CD8-positive, alpha-beta memory T cell (primary cell): Measurements from ENCODE around the gene LONP2. TPM values are rescaled to one million over a fixed set of nuclear protein-coding genes. Genes with fewer than 3 reads are reported as not detected.
A peak's percentile ranks its signal among the peaks of the same experiment; 100 is the strongest.
"Not testable (repeated sequence)": the region's sequence is repeated elsewhere in the genome, so short reads cannot be mapped to it uniquely, and the experiment has no call there.

Experiments used
- CTCF ChIA-PET: fragments of 350-600 bp; sonication (Branson Sonifier 250); formaldehyde crosslinking; loops from one replicate; lab custom pipeline; 2021; ENCODE audit warnings: antibody characterized with exemption; lab: Charles Lee
- POLR2A ChIA-PET: fragments of 350-600 bp; sonication (Branson Sonifier 250); formaldehyde crosslinking; loops from one replicate; lab custom pipeline; 2021; ENCODE audit warnings: antibody characterized with exemption; lab: Charles Lee
- DNase-seq, 5 donors: peaks; one replicate each; pipeline versions ENCODE4 v3.0.0 to v3.0.0-alpha.2; 2020 to 2022; ENCODE audit warnings: mixed read lengths in 1 of 5
- H3K27ac ChIP-seq: one replicate; pipeline ENCODE4 v1.7.0; 2013; ENCODE audit warnings: low read depth, mild to moderate bottlenecking, low read length, moderate library complexity
- H3K27me3 ChIP-seq: 2 replicates; pipeline ENCODE4 v1.7.0; 2013; ENCODE audit warnings: low read length, mild to moderate bottlenecking; ENCODE audit not compliant: insufficient read depth, poor library complexity, severe bottlenecking
- H3K36me3 ChIP-seq: 2 replicates; pipeline ENCODE4 v1.7.0; 2013; ENCODE audit warnings: mild to moderate bottlenecking, low read length, moderate library complexity; ENCODE audit not compliant: insufficient read depth
- H3K4me1 ChIP-seq: 2 replicates; pipeline ENCODE4 v1.7.0; 2013; ENCODE audit warnings: mild to moderate bottlenecking, low read length, moderate library complexity; ENCODE audit not compliant: insufficient read depth
- H3K4me3 ChIP-seq: 2 replicates; pipeline ENCODE4 v1.7.0; 2013; ENCODE audit warnings: mild to moderate bottlenecking, low read length
- H3K9me3 ChIP-seq: 2 replicates; pipeline ENCODE4 v1.7.0; 2013; ENCODE audit warnings: mild to moderate bottlenecking, low read length
- H3K27ac Mint-ChIP-seq, 8 donors: one replicate each; pipeline ENCODE4 v1.8.0; 2020 to 2021; ENCODE audit warnings: mixed read lengths in 8 of 8, mild to moderate bottlenecking in 6 of 8, inconsistent platforms in 3 of 8, moderate library complexity in 3 of 8
- H3K27me3 Mint-ChIP-seq, 2 donors: one replicate each; pipeline ENCODE4 v1.8.0; 2020 to 2021; ENCODE audit warnings: mixed read lengths in 2 of 2, mild to moderate bottlenecking in 1 of 2, moderate library complexity in 1 of 2
- H3K36me3 Mint-ChIP-seq, 3 donors: one replicate each; pipeline ENCODE4 v1.8.0; 2020 to 2021; ENCODE audit warnings: mixed read lengths in 3 of 3, inconsistent platforms in 1 of 3, mild to moderate bottlenecking in 1 of 3
- H3K4me1 Mint-ChIP-seq, 3 donors: one replicate each; pipeline ENCODE4 v1.8.0; 2020 to 2021; ENCODE audit warnings: mixed read lengths in 3 of 3, inconsistent platforms in 1 of 3, mild to moderate bottlenecking in 1 of 3
- H3K4me3 Mint-ChIP-seq, 7 donors: one replicate each; pipeline ENCODE4 v1.8.0; 2020 to 2021; ENCODE audit warnings: mixed read lengths in 7 of 7, mild to moderate bottlenecking in 6 of 7, moderate library complexity in 4 of 7, inconsistent platforms in 2 of 7
- H3K9me3 Mint-ChIP-seq, 5 donors: one replicate each; pipeline ENCODE4 v1.8.0; 2020 to 2022; ENCODE audit warnings: mixed read lengths in 5 of 5, mild to moderate bottlenecking in 3 of 5, moderate library complexity in 2 of 5, inconsistent platforms in 1 of 5
- polyA plus RNA-seq: library from polyadenylated mRNA; unstranded; fragments of 300-500 nt; fragmentation: Illumina TruSeq; gene quantifications from one replicate; pipeline ENCODE4 v1.2.3, GENCODE V29; 2021
- total RNA-seq, 2 experiments: library from RNA; stranded (reverse); gene quantifications; one replicate each; pipeline ENCODE4 v1.2.3, GENCODE V29; 2021

Gene LONP2
- total and polyA plus RNA-seq, 3 experiments from 2014 or later: 39.1 to 55.7 (median 54.9) TPM

DNA sequence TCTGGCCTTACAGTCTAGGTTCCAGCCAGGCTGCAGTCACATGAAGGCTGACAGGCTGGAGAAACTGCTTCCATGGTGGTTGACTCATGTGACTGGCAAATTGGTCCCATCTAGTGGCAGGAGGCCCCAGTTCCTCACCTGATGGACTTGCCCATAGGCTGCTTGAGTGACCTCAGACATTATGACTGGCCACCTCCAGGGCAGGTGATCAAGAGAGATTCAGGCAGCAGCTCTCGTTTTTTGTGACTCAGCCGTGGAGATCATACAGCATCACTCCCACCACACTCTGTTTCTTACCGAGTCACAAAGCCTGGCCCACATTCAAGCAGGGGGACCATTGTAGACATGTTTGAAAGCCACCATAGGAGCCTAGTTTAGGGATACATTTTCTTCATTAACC, 106.6 kb downstream of the LONP2 start:
- ChIA-PET POLR2A (no interaction called here), CTCF (interaction anchor here (0.8 to 9.0 kb wide), 3 partner anchors 176 to 279 kb away, joined by 3 to 135 read pairs (median 7); no protein-coding TSS in a partner anchor)
- Mint-ChIP-seq H3K27me3 (no peaks in the 10 kb centered on the region), H3K36me3 (peaks cover 0 to 72% (median 7%) of the 10 kb centered on the region in 3 donors), H3K27ac (peak overlapping the region in 3 of 8 donors; percentile 19 to 69 (median 38)), H3K4me3 (no peak overlapping the region), H3K4me1 (peaks cover 5 to 10% (median 9%) of the 10 kb centered on the region in 3 donors), H3K9me3 (no peaks in the 10 kb centered on the region)
- peaks cover 19% of the 10 kb centered on the region for H3K36me3 ChIP-seq
- H3K4me3 ChIP-seq: no peak overlapping the region
- no peak for DNase-seq
- no peaks in the 10 kb centered on the region for H3K9me3 ChIP-seq
- no peak overlapping the region for H3K27ac ChIP-seq
- peaks cover 6% of the 10 kb centered on the region for H3K4me1 ChIP-seq
- H3K27me3 ChIP-seq: no peaks in the 10 kb centered on the region

DNA sequence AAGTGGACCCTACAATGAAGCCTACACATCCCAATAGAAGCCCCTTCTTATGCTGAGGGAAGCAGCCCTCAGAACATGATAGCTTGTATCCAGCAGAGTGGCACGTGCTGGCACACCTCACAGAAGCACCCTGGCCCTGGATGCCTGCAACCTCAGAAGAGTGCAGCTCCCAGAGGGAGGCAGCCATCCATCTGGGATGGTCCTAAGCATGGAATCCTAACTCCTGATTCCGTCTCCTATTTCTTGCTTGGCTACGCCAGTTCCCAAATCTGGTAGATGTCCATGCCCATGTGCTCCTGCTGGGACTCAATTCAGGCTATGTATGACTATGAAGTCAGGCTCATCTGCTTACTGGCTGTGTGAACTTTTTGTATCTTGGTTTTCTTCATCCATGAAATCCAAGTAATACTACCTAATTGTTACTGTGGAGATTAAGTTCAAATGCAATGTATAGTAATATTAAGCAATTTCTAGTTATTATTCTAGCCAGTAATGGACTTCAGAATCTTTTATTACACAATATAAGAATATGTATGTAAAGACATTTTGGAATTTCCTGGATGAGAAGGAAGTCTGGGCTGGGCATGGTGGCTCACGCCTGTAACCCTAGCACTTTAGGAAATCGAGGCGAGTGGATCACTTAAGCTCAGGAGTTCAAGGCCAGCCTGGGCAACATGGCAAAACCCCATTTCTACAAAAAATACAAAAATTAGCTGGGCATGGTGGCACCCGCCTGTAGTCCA, 108.7 kb downstream of the LONP2 start:
- H3K36me3 Mint-ChIP-seq: peaks cover 0 to 70% (median 2%) of the 10 kb centered on the region in 3 donors
- H3K36me3 ChIP-seq: peaks cover 19% of the 10 kb centered on the region

DNA sequence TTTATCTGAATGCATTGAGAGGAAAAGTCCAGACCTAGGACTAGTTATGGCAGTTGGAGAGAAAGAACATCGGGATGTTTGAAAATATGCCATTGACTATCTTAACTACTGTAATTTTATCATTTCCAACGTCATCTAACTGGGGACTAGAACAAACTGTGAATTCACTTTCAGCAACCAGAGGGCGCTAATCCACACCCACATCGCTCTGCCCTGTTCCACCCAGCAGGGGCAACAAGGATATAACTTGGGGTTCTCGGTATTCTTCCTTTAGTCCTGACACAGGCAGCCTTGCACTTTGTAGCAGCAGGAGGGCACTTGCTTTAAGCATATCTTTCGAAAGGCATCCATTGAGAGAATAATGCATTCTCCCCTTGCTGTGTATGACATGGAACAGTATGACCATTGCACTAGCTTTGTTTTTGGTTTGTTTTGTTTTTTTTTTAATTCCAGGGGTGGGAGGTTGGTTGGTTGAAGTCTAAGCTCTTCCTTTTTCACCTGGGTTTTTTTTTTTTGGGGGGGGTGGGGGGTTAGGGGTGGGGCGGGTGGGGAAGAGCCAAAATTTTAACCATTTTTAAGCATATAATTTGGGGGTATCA, 109.6 kb downstream of the LONP2 start:
- H3K4me1 ChIP-seq: peaks cover 6% of the 10 kb centered on the region
- Mint-ChIP-seq H3K27ac (peak overlapping the region in 7 of 8 donors; percentile 45 to 87 (median 66)), H3K4me1 (peaks cover 5 to 11% (median 9%) of the 10 kb centered on the region in 3 donors), H3K27me3 (no peaks in the 10 kb centered on the region), H3K4me3 (no peak overlapping the region), H3K36me3 (peaks cover 0 to 67% (median 2%) of the 10 kb centered on the region in 3 donors), H3K9me3 (no peaks in the 10 kb centered on the region)
- no peaks in the 10 kb centered on the region for H3K27me3 ChIP-seq
- no peak overlapping the region for H3K27ac ChIP-seq
- H3K9me3 ChIP-seq: no peaks in the 10 kb centered on the region
- ChIA-PET CTCF (interaction anchor here (0.7 to 9.0 kb wide), 13 partner anchors 12 to 285 kb away, joined by 3 to 135 read pairs (median 3); no protein-coding TSS in a partner anchor), POLR2A (interaction anchor here (0.6 kb wide), 2 partner anchors 30 to 35 kb away, joined by 3 read pairs; no protein-coding TSS in a partner anchor)
- DNase-seq: peak; percentile 44 to 78 (median 68)
- peaks cover 19% of the 10 kb centered on the region for H3K36me3 ChIP-seq
- H3K4me3 ChIP-seq: no peak overlapping the region

More for the DNA sequence above, 108.7 kb downstream of the LONP2 start:
- H3K4me3 ChIP-seq: no peak overlapping the region
- peaks cover 6% of the 10 kb centered on the region for H3K4me1 ChIP-seq
- no peaks in the 10 kb centered on the region for H3K27me3 Mint-ChIP-seq
- no peak overlapping the region for H3K4me3 Mint-ChIP-seq
- H3K4me1 Mint-ChIP-seq: peaks cover 5 to 11% (median 9%) of the 10 kb centered on the region in 3 donors
- H3K27me3 ChIP-seq: no peaks in the 10 kb centered on the region
- no peak for DNase-seq
- no peak overlapping the region for H3K27ac ChIP-seq
- ChIA-PET POLR2A (no interaction called here), CTCF (interaction anchor here (0.8 to 9.0 kb wide), 4 partner anchors 12 to 276 kb away, joined by 3 to 135 read pairs (median 45); no protein-coding TSS in a partner anchor)
- H3K9me3 ChIP-seq: no peaks in the 10 kb centered on the region
- no peaks in the 10 kb centered on the region for H3K9me3 Mint-ChIP-seq
- peak overlapping the region in 3 of 8 donors; percentile 17 to 66 (median 56) for H3K27ac Mint-ChIP-seq

DNA sequence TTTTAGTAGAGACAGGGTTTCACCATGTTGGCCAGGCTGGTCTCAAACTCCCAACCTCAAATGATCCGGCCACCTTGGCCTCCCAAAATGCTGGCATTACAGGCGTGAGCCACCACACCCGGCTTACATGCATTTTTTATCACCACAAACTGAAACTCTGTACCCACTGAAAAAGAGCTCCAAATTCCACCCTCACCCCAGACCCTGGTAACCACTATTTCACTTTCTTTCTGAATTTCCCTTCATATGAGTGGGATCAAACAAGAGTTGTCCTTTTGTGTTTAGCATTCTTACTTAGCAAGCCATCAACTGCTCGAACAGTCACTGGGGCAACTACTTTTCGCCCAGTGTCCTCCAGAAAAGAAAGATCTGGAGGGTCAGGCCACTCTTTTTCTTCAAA, 110.3 kb downstream of the LONP2 start:
- H3K27me3 ChIP-seq, H3K27ac ChIP-seq, H3K9me3 Mint-ChIP-seq, DNase-seq, H3K4me3 Mint-ChIP-seq, H3K4me1 ChIP-seq, H3K4me3 ChIP-seq, H3K9me3 ChIP-seq, H3K27me3 Mint-ChIP-seq: not testable (repeated sequence)
- ChIA-PET CTCF (interaction anchor here (0.7 to 9.0 kb wide), 12 partner anchors 11 to 285 kb away, joined by 3 to 135 read pairs (median 4); no protein-coding TSS in a partner anchor), POLR2A (interaction anchor here (0.6 kb wide), 1 partner anchor 36 kb away, joined by 3 read pairs; no protein-coding TSS in a partner anchor)
- Mint-ChIP-seq H3K27ac (peak overlapping the region in 1 of 8 donors; percentile 20), H3K4me1 (peaks cover 5 to 11% (median 9%) of the 10 kb centered on the region in 3 donors), H3K36me3 (peaks cover 0 to 60% (median 2%) of the 10 kb centered on the region in 3 donors)
- peaks cover 19% of the 10 kb centered on the region for H3K36me3 ChIP-seq

DNA sequence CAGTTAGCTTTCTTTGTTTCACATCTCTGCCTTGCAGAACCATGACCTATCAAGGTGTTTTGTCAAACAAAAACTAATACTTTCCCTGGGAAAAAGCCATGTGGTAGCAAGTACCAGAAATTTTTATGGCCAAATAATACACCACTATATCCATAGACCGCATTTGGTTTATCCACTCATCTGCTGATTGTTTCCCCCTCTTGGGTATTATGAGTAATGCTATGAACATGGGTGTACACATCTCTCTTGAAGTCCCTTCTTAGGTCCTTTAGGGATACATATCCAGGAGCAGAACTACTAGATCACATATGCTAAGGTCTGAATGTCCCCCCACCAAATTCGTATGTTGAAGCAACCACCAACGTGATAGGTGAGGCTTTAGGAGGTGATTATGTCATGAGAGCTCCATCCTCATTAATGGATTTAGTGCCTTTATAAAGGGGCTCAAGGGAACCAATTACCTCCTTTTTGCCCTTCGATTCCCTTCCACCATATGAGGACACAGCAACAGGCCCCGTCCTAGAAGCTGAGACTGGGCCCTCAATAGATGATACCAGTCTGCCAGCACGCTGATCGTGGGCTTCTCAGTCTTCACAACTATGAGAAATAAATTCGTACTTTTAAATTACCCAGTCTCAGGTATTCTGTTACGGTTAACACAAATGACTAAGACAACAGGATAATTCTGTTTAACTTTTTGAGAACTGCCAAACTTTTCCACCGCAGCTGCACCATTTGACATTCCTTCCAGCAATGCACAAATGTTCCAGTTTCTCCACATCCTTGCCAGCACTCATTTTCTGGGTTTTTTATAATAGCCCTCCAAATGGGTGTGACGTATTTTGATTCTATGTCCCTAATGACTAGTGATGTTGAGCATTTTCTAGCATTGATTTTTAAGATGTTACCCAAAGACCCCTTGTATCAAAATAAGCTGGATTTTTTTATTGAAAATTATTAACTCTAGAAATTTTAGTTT, 111.1 kb downstream of the LONP2 start:
- Histone ChIP-seq H3K27ac (no peak overlapping the region), H3K27me3 (no peaks in the 10 kb centered on the region), H3K4me1 (peaks cover 6% of the 10 kb centered on the region), H3K4me3 (no peak overlapping the region), H3K36me3 (peaks cover 19% of the 10 kb centered on the region), H3K9me3 (no peaks in the 10 kb centered on the region)
- H3K4me3 Mint-ChIP-seq: no peak overlapping the region
- H3K4me1 Mint-ChIP-seq: peaks cover 5 to 11% (median 9%) of the 10 kb centered on the region in 3 donors
- H3K36me3 Mint-ChIP-seq: peaks cover 0 to 53% (median 2%) of the 10 kb centered on the region in 3 donors
- H3K27me3 Mint-ChIP-seq: no peaks in the 10 kb centered on the region
- H3K9me3 Mint-ChIP-seq: no peaks in the 10 kb centered on the region
- ChIA-PET POLR2A (interaction anchor here (1.1 kb wide), 1 partner anchor 268 kb away, joined by 3 read pairs; no protein-coding TSS in a partner anchor), CTCF (interaction anchor here (1.2 to 9.0 kb wide), 8 partner anchors 10 to 278 kb away, joined by 3 to 135 read pairs (median 5); no protein-coding TSS in a partner anchor)
- H3K27ac Mint-ChIP-seq: peak overlapping the region in 3 of 8 donors; percentile 50 to 78 (median 70)
- DNase-seq: no peak

DNA sequence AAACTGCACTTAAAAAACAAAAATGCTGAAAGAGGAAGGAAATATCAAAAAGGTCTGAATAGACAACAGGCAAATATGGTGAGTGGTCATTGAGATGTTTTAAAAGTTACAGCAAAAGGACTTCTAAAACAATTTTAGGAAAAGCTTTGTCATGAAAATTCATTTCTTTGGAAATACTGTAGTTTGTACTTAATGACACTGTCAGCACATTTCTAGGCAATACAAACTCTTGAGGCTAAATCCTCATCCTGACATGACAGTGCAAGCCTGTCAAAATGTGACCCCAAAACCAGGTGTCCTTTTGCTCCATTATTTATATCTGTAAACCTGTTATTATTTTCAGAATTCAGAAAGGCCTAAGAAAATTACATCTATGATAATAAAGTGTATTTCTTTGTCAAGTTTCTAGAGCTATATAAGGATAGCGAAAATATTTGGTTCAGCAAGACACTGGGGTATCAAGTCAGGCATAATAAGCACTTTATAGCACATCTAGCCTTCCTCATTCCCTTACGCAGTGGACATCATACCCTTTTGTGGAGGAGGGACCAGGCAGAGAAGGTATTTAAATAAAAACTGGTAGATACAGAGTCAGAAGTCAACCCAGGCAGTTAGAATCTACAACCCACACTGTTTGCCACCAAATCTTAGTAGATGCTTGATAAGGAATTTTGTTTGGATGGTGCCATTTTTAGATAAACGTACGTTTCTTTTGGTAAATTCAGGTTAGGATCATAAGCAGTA, 112.7 kb downstream of the LONP2 start:
- H3K36me3 ChIP-seq: peaks cover 7% of the 10 kb centered on the region
- H3K9me3 ChIP-seq: no peaks in the 10 kb centered on the region
- Mint-ChIP-seq H3K27ac (peak overlapping the region in 3 of 8 donors; percentile 23 to 52 (median 43)), H3K4me3 (no peak overlapping the region), H3K9me3 (no peaks in the 10 kb centered on the region), H3K4me1 (peaks cover 5 to 11% (median 9%) of the 10 kb centered on the region in 3 donors), H3K36me3 (peaks cover 0 to 42% (median 0%) of the 10 kb centered on the region in 3 donors), H3K27me3 (no peaks in the 10 kb centered on the region)
- no peak overlapping the region for H3K27ac ChIP-seq
- ChIA-PET CTCF (interaction anchor here (0.9 to 9.0 kb wide), 4 partner anchors 8 to 272 kb away, joined by 4 to 135 read pairs (median 45); no protein-coding TSS in a partner anchor), POLR2A (no interaction called here)
- DNase-seq: no peak
- H3K4me3 ChIP-seq: no peak overlapping the region
- peaks cover 6% of the 10 kb centered on the region for H3K4me1 ChIP-seq
- no peaks in the 10 kb centered on the region for H3K27me3 ChIP-seq
